ENCODE measurements around the gene RPS6KB1. TPM values are rescaled to one million over a fixed set of nuclear protein-coding genes. Genes with fewer than 3 reads are reported as not detected.
"Not testable (repeated sequence)": the region's sequence is repeated elsewhere in the genome, so short reads cannot be mapped to it uniquely, and the experiment has no call there.

Gene RPS6KB1
- total and polyA plus RNA-seq, 2 donors (not counting 1 experiment from before 2014, with no cell fraction given), result 15.6 to 69.7 TPM

- H3K4me3 Mint-ChIP-seq, result no peak overlapping the region
- DNase-seq, result peak; percentile 60
- H3K27ac ChIP-seq (ENCODE audit: low read length in 2 of 2), result no peak overlapping the region
- H3K9ac ChIP-seq (ENCODE audit: low read length), result no peak overlapping the region
- intact Hi-C loops (cut with micrococcal nuclease), result loop anchor here (2.0 kb wide), 1 partner anchor 39 kb away; the partner anchor contains the start of genes RPS6KB1 and TUBD1
- no peaks in the 10 kb centered on the region for H3K9me3 Mint-ChIP-seq (ENCODE audit: insufficient read depth)
- H3K36me3 ChIP-seq (replicated peaks in 1 of 2; ENCODE audit: control extremely low read depth in 1 of 2, control insufficient read depth in 1 of 2, extremely low read depth in 1 of 2, insufficient read depth in 2 of 2, low read length in 1 of 2), result no peaks in the 10 kb centered on the region
- POLR2A ChIA-PET, result interaction anchor here (0.6 to 0.7 kb wide), 2 partner anchors 9 to 16 kb away, joined by 3 to 6 read pairs; no protein-coding TSS in a partner anchor
- TF ChIP-seq EZH2 (IDR thresholded peaks at IDR 0.05; ENCODE audit: borderline replicate concordance, insufficient read depth, low read depth, low read length, poor library complexity, severe bottlenecking), result no peak
- peak; percentile 26 for TF ChIP-seq CTCF (IDR thresholded peaks at IDR 0.05)
- H3K4me2 ChIP-seq (replicated peaks; ENCODE audit: low read depth, low read length, poor library complexity, severe bottlenecking), result no peak overlapping the region
- no peak overlapping the region for H2AFZ ChIP-seq (ENCODE audit: insufficient read depth, low read depth, low read length, poor library complexity, severe bottlenecking)
- no peak overlapping the region for H3K4me3 ChIP-seq (ENCODE audit: control extremely low read depth in 1 of 5, extremely low read depth in 1 of 5, insufficient read depth in 1 of 5, low read depth in 2 of 5, low read length in 4 of 5)
- no peaks in the 10 kb centered on the region for H3K79me2 ChIP-seq (ENCODE audit: control insufficient read depth, insufficient read depth, low read length)
- H4K20me1 ChIP-seq (ENCODE audit: control insufficient read depth, insufficient read depth, low read length, poor library complexity, severe bottlenecking), result no peaks in the 10 kb centered on the region
- peak; percentile 82 for ATAC-seq (ENCODE audit: low read depth)
- no peaks in the 10 kb centered on the region for H3K27me3 Mint-ChIP-seq
- peak overlapping the region; percentile 78 for H3K27ac Mint-ChIP-seq
- peaks cover 20% of the 10 kb centered on the region for H3K4me1 Mint-ChIP-seq
- H3K4me1 ChIP-seq (ENCODE audit: control insufficient read depth in 2 of 2, insufficient read depth in 2 of 2, low read length in 2 of 2), result peaks cover 11 to 19% of the 10 kb centered on the region in 2 donors
- 65% methylated on average over 7 of the region's 14 CpGs for WGBS (ENCODE audit: insufficient coverage)
- no peaks in the 10 kb centered on the region for H3K27me3 ChIP-seq (replicated peaks in 1 of 4; ENCODE audit: control extremely low read depth in 1 of 4, control insufficient read depth in 3 of 4, insufficient read depth in 4 of 4, low read length in 3 of 4)
- CTCF ChIA-PET, result interaction anchor here (0.6 to 4.0 kb wide), 7 partner anchors 12 to 79 kb away, joined by 3 to 22 read pairs (median 5); no protein-coding TSS in a partner anchor
- H3K9me3 ChIP-seq (ENCODE audit: control extremely low read depth in 1 of 3, control insufficient read depth in 2 of 3, insufficient read depth in 1 of 3, low read length in 2 of 3), result no peaks in the 10 kb centered on the region
These were observed 39.6 kb upstream of the RPS6KB1 start for GRCh38 chr17:59853168-59853918.

GRCh38 chr17:59853919-59854729 lies 38.8 kb upstream of the RPS6KB1 start:
- POLR2A ChIA-PET, result interaction anchor here (0.6 to 0.7 kb wide), 2 partner anchors 17 to 106 kb away, joined by 3 to 6 read pairs; no protein-coding TSS in a partner anchor
- DNase-seq; H3K4me2 ChIP-seq (replicated peaks; ENCODE audit: low read depth, low read length, poor library complexity, severe bottlenecking); H3K9ac ChIP-seq (ENCODE audit: low read length); H3K27ac ChIP-seq (ENCODE audit: low read length in 2 of 2); H3K27ac Mint-ChIP-seq; H3K27me3 Mint-ChIP-seq; H3K9me3 Mint-ChIP-seq (ENCODE audit: insufficient read depth); H2AFZ ChIP-seq (ENCODE audit: insufficient read depth, low read depth, low read length, poor library complexity, severe bottlenecking); H4K20me1 ChIP-seq (ENCODE audit: control insufficient read depth, insufficient read depth, low read length, poor library complexity, severe bottlenecking); ATAC-seq (ENCODE audit: low read depth); H3K36me3 ChIP-seq (replicated peaks in 1 of 2; ENCODE audit: control extremely low read depth in 1 of 2, control insufficient read depth in 1 of 2, extremely low read depth in 1 of 2, insufficient read depth in 2 of 2, low read length in 1 of 2); H3K79me2 ChIP-seq (ENCODE audit: control insufficient read depth, insufficient read depth, low read length); H3K27me3 ChIP-seq (replicated peaks in 1 of 4; ENCODE audit: control extremely low read depth in 1 of 4, control insufficient read depth in 3 of 4, insufficient read depth in 4 of 4, low read length in 3 of 4); H3K4me3 ChIP-seq (ENCODE audit: control extremely low read depth in 1 of 5, extremely low read depth in 1 of 5, insufficient read depth in 1 of 5, low read depth in 2 of 5, low read length in 4 of 5); H3K4me3 Mint-ChIP-seq; H3K9me3 ChIP-seq (ENCODE audit: control extremely low read depth in 1 of 3, control insufficient read depth in 2 of 3, insufficient read depth in 1 of 3, low read length in 2 of 3): not testable (repeated sequence)
- peaks cover 3 to 12% of the 10 kb centered on the region in 2 donors for H3K4me1 ChIP-seq (ENCODE audit: control insufficient read depth in 2 of 2, insufficient read depth in 2 of 2, low read length in 2 of 2)
- CTCF ChIA-PET, result interaction anchor here (1.1 to 4.0 kb wide), 6 partner anchors 13 to 80 kb away, joined by 3 to 22 read pairs (median 5); no protein-coding TSS in a partner anchor
- H3K4me1 Mint-ChIP-seq, result peaks cover 13% of the 10 kb centered on the region
- intact Hi-C loops (cut with micrococcal nuclease), result loop anchor here (2.0 kb wide), 1 partner anchor 39 kb away; the partner anchor contains the start of genes RPS6KB1 and TUBD1
- 100% methylated on average over 3 of the region's 10 CpGs for WGBS (ENCODE audit: insufficient coverage)

Data from B cell (primary cell).